Natural killer cell (primary cell): ENCODE results near the gene TBX5. TPM values are rescaled to one million over a fixed set of nuclear protein-coding genes. Genes with fewer than 3 reads are reported as not detected.

Experiments
- ATAC-seq, 3 donors: fragments of 150-1000 bp in 2 of 3; fragments of 200-7000 bp in 1 of 3; cut with Tn5 transposase; 1 replicate in 1 of 3; 2 replicates in 2 of 3; pipeline ENCODE4 v1.10.0; 2021; ENCODE audit warnings: mild to moderate bottlenecking in 2 of 3, moderate library complexity in 2 of 3
- DNase-seq, 2 donors: peaks; one replicate each; pipeline versions ENCODE4 v3.0.0 to v3.0.0-alpha.2; 2013 to 2021; ENCODE audit warnings: mixed read lengths in 1 of 2
- H3K27ac ChIP-seq: one replicate; pipeline ENCODE4 v1.5.1; 2013; ENCODE audit warnings: mild to moderate bottlenecking, low read length
- H3K27me3 ChIP-seq: one replicate; pipeline ENCODE4 v1.6.1; 2013; ENCODE audit warnings: low read length; ENCODE audit not compliant: control insufficient read depth, insufficient read depth
- H3K36me3 ChIP-seq: one replicate; pipeline ENCODE4 v1.6.1; 2013; ENCODE audit warnings: low read length; ENCODE audit not compliant: control insufficient read depth, insufficient read depth
- H3K4me1 ChIP-seq: one replicate; pipeline ENCODE4 v1.6.1; 2013; ENCODE audit warnings: low read length; ENCODE audit not compliant: control insufficient read depth, insufficient read depth
- H3K4me3 ChIP-seq: one replicate; pipeline ENCODE4 v1.5.1; 2013; ENCODE audit warnings: low read length
- H3K9me3 ChIP-seq: one replicate; pipeline ENCODE4 v1.6.1; 2013; ENCODE audit warnings: low read length; ENCODE audit not compliant: control insufficient read depth, insufficient read depth
- H3K27ac Mint-ChIP-seq, 2 donors: one replicate each; pipeline ENCODE4 v1.8.0; 2022; ENCODE audit warnings: mild to moderate bottlenecking in 2 of 2, mixed read lengths in 2 of 2, moderate library complexity in 1 of 2
- H3K27me3 Mint-ChIP-seq, 2 donors: one replicate each; pipeline ENCODE4 v1.8.0; 2022; ENCODE audit warnings: low read depth in 2 of 2, mixed read lengths in 2 of 2
- H3K36me3 Mint-ChIP-seq: one replicate; pipeline ENCODE4 v1.8.0; 2022; ENCODE audit warnings: mixed read lengths
- H3K4me1 Mint-ChIP-seq, 2 donors: one replicate each; pipeline ENCODE4 v1.8.0; 2022; ENCODE audit warnings: mixed read lengths in 2 of 2
- H3K4me3 Mint-ChIP-seq: one replicate; pipeline ENCODE4 v1.8.0; 2022; ENCODE audit warnings: mild to moderate bottlenecking, moderate library complexity, mixed read lengths
- H3K9me3 Mint-ChIP-seq, 2 donors: one replicate each; pipeline ENCODE4 v1.8.0; 2022; ENCODE audit warnings: mixed read lengths in 2 of 2
- CTCF ChIP-seq: fragments of 200-600 bp; IDR thresholded peaks from one replicate; pipeline ENCODE4 v1.8.0; 2022; ENCODE audit warnings: antibody characterized with exemption
- WGBS: methylation state at CpG from one replicate; pipeline ENCODE4 v1.1.7; 2013; ENCODE audit warnings: missing lambda C conversion rate; ENCODE audit not compliant: insufficient coverage; 5-methylcytosine and 5-hydroxymethylcytosine counted together
- intact Hi-C: fragments of 100-400 bp; cut with micrococcal nuclease; formaldehyde crosslinking; loops from one replicate; pipeline ENCODE4 v1.14.2; 2022
- total RNA-seq, 4 donors: library from RNA; stranded (reverse); fragments of 120-200 nt in 1 of 4; gene quantifications; one replicate each; pipeline versions ENCODE4 v1.2.3 to v1.2.4, GENCODE V29; 2013 to 2022

Gene TBX5
- total RNA-seq, 3 donors from 2014 or later (not counting 1 experiment from before 2014, with no cell fraction given) = not detected

- Mint-ChIP-seq H3K4me1 (no peaks in the 10 kb centered on the region), H3K27me3 (peaks cover 54 to 57% of the 10 kb centered on the region in 2 donors), H3K27ac (no peak overlapping the region), H3K4me3 (no peak overlapping the region), H3K36me3 (peaks cover 15% of the 10 kb centered on the region), H3K9me3 (peaks cover 0 to 3% of the 10 kb centered on the region in 2 donors)
- Histone ChIP-seq H3K27me3 (peaks cover 43% of the 10 kb centered on the region), H3K4me1 (no peaks in the 10 kb centered on the region), H3K4me3 (no peak overlapping the region), H3K36me3 (no peaks in the 10 kb centered on the region), H3K9me3 (no peaks in the 10 kb centered on the region), H3K27ac (no peak overlapping the region)
- intact Hi-C loops = no loop called here
- DNase-seq (no peak), ATAC-seq (no peak)
- no peak for TF ChIP-seq CTCF
- 27% methylated on average over 11 of the region's 11 CpGs for WGBS
Measured at GRCh38 chr12:114414866-114415524, 9.1 kb upstream of the TBX5 start.

GRCh38 chr12:114414031-114414865 lies 8.3 kb upstream of the TBX5 start:
- peaks cover 59 to 64% of the 10 kb centered on the region in 2 donors for H3K27me3 Mint-ChIP-seq
- ATAC-seq (no peak), DNase-seq (no peak)
- peaks cover 20% of the 10 kb centered on the region for H3K36me3 Mint-ChIP-seq
- no peak overlapping the region for H3K27ac Mint-ChIP-seq
- H3K9me3 Mint-ChIP-seq = peaks cover 0 to 3% of the 10 kb centered on the region in 2 donors
- H3K4me3 Mint-ChIP-seq = no peak overlapping the region
- H3K4me3 ChIP-seq = no peak overlapping the region
- no peak overlapping the region for H3K27ac ChIP-seq
- TF ChIP-seq CTCF = no peak
- H3K4me1 Mint-ChIP-seq = no peaks in the 10 kb centered on the region
- intact Hi-C loops = no loop called here
- H3K27me3 ChIP-seq = peaks cover 49% of the 10 kb centered on the region
- no peaks in the 10 kb centered on the region for H3K36me3 ChIP-seq
- WGBS = 6% methylated on average over 48 of the region's 48 CpGs
- H3K4me1 ChIP-seq = peaks cover 3% of the 10 kb centered on the region
- H3K9me3 ChIP-seq = no peaks in the 10 kb centered on the region

GRCh38 chr12:114412825-114413749 lies 7.1 kb upstream of the TBX5 start:
- no peak overlapping the region for H3K27ac Mint-ChIP-seq
- Histone ChIP-seq H3K27me3 (peaks cover 55% of the 10 kb centered on the region), H3K4me3 (no peak overlapping the region), H3K27ac (no peak overlapping the region), H3K36me3 (no peaks in the 10 kb centered on the region), H3K4me1 (peaks cover 5% of the 10 kb centered on the region), H3K9me3 (no peaks in the 10 kb centered on the region)
- no peak for TF ChIP-seq CTCF
- DNase-seq (no peak), ATAC-seq (no peak)
- H3K9me3 Mint-ChIP-seq = peaks cover 0 to 3% of the 10 kb centered on the region in 2 donors
- H3K36me3 Mint-ChIP-seq = peaks cover 20% of the 10 kb centered on the region
- peaks cover 63 to 74% of the 10 kb centered on the region in 2 donors for H3K27me3 Mint-ChIP-seq
- no peaks in the 10 kb centered on the region for H3K4me1 Mint-ChIP-seq
- no peak overlapping the region for H3K4me3 Mint-ChIP-seq
- WGBS = 5% methylated on average over 20 of the region's 20 CpGs
- intact Hi-C loops = no loop called here
